Liver (tissue), 9 donors: ENCODE measurements around the gene DAGLA. TPM values are rescaled to one million over a fixed set of nuclear protein-coding genes. Genes with fewer than 3 reads are reported as not detected.

Experiments used
- DNase-seq: peaks from one replicate; pipeline ENCODE4 v3.0.0-alpha.2; 2017; ENCODE audit warnings: low spot score
- H3K27ac ChIP-seq, 2 donors: one replicate each; pipeline ENCODE4 v1.7.0; 2013; ENCODE audit warnings: inconsistent platforms in 2 of 2, low read length in 2 of 2, control low read depth in 1 of 2, low read depth in 1 of 2, mild to moderate bottlenecking in 1 of 2
- H3K27me3 ChIP-seq, 4 donors: one replicate each; pipeline versions ENCODE4 v1.6.1 to v1.7.0; 2013; ENCODE audit warnings: low read length in 3 of 4, inconsistent platforms in 1 of 4, mild to moderate bottlenecking in 1 of 4, moderate library complexity in 1 of 4; ENCODE audit not compliant: control insufficient read depth in 4 of 4, insufficient read depth in 4 of 4
- H3K36me3 ChIP-seq, 4 donors: one replicate each; pipeline versions ENCODE4 v1.6.1 to v1.7.0; 2013; ENCODE audit warnings: low read length in 3 of 4, mild to moderate bottlenecking in 3 of 4, low read depth in 1 of 4, moderate library complexity in 1 of 4; ENCODE audit not compliant: control insufficient read depth in 4 of 4, insufficient read depth in 3 of 4
- H3K4me1 ChIP-seq, 4 donors: one replicate each; pipeline versions ENCODE4 v1.6.1 to v1.7.0; 2013; ENCODE audit warnings: low read length in 3 of 4, mild to moderate bottlenecking in 3 of 4, moderate library complexity in 1 of 4; ENCODE audit not compliant: control insufficient read depth in 4 of 4, insufficient read depth in 4 of 4
- H3K4me3 ChIP-seq, 3 donors: one replicate each; pipeline versions ENCODE4 v1.6.1 to v1.7.0; 2013; ENCODE audit warnings: low read length in 3 of 3, control low read depth in 1 of 3, low read depth in 1 of 3, mild to moderate bottlenecking in 1 of 3
- H3K9ac ChIP-seq, 2 donors: one replicate each; pipeline ENCODE4 v1.7.0; 2013; ENCODE audit warnings: low read length in 2 of 2, mild to moderate bottlenecking in 2 of 2, moderate library complexity in 2 of 2, control low read depth in 1 of 2, low read depth in 1 of 2
- H3K9me3 ChIP-seq, 4 donors: one replicate each; pipeline versions ENCODE4 v1.6.1 to v1.7.0; 2013; ENCODE audit warnings: low read length in 3 of 4; ENCODE audit not compliant: control insufficient read depth in 4 of 4
- ATF3 ChIP-seq: IDR thresholded peaks from 2 replicates; pipeline ENCODE4 v1.6.1; 2016; ENCODE audit warnings: antibody characterized with exemption
- CTCF ChIP-seq: fragments of 150-350 bp; IDR thresholded peaks from 2 replicates; pipeline ENCODE4 v1.5.1; 2017; ENCODE audit warnings: improper control_type of control experiment, low read depth, low read length; ENCODE audit not compliant: missing input control
- EGR1 ChIP-seq, 2 donors: IDR thresholded peaks; 2 replicates each; pipeline ENCODE4 v1.6.1; 2016 to 2018; ENCODE audit warnings: antibody characterized with exemption in 2 of 2, low read depth in 2 of 2
- FOXA1 ChIP-seq: IDR thresholded peaks from 2 replicates; pipeline ENCODE4 v1.6.1; 2016; ENCODE audit warnings: antibody characterized with exemption
- FOXA2 ChIP-seq: IDR thresholded peaks from 2 replicates; pipeline ENCODE4 v1.6.1; 2016; ENCODE audit warnings: antibody characterized with exemption
- GABPA ChIP-seq, 2 donors: IDR thresholded peaks in 1 of 2; conservative IDR thresholded peaks in 1 of 2; 2 replicates each; pipeline ENCODE4 v1.6.1; 2016; ENCODE audit warnings: antibody characterized with exemption in 2 of 2, mild to moderate bottlenecking in 1 of 2, moderate library complexity in 1 of 2
- HNF4G ChIP-seq: IDR thresholded peaks from 2 replicates; pipeline ENCODE4 v1.6.1; 2016; ENCODE audit warnings: antibody characterized with exemption
- MAX ChIP-seq: IDR thresholded peaks from 2 replicates; pipeline ENCODE4 v1.6.1; 2016; ENCODE audit warnings: antibody characterized with exemption
- NR2F2 ChIP-seq: IDR thresholded peaks from 2 replicates; pipeline ENCODE4 v1.6.1; 2016; ENCODE audit warnings: antibody characterized with exemption
- RAD21 ChIP-seq, 2 donors: IDR thresholded peaks; 2 replicates each; pipeline ENCODE4 v1.6.1; 2016; ENCODE audit warnings: antibody characterized with exemption in 2 of 2, mild to moderate bottlenecking in 2 of 2
- RXRA ChIP-seq, 2 donors: IDR thresholded peaks; 2 replicates each; pipeline ENCODE4 v1.6.1; 2017 to 2018; ENCODE audit warnings: antibody characterized with exemption in 2 of 2, mild to moderate bottlenecking in 1 of 2
- SP1 ChIP-seq: IDR thresholded peaks from 2 replicates; pipeline ENCODE4 v1.6.1; 2018; ENCODE audit warnings: antibody characterized with exemption, mild to moderate bottlenecking
- TAF1 ChIP-seq: conservative IDR thresholded peaks from 2 replicates; pipeline ENCODE4 v1.6.1; 2016; ENCODE audit warnings: antibody characterized with exemption, mild to moderate bottlenecking
- YY1 ChIP-seq: IDR thresholded peaks from 2 replicates; pipeline ENCODE4 v1.6.1; 2016; ENCODE audit warnings: antibody characterized with exemption, mild to moderate bottlenecking
- WGBS: extraction: QIAGEN DNeasy Blood & Tissue Kit; methylation state at CpG from one replicate; pipeline ENCODE4 v1.1.7; 2013; 5-methylcytosine and 5-hydroxymethylcytosine counted together
- polyA plus RNA-seq, 2 donors: library from polyadenylated mRNA; stranded (reverse) in 1 of 2; unstranded in 1 of 2; fragments of 200-250 nt in 1 of 2; fragments of >200 nt in 1 of 2; fragmentation: Nextera tagmentation in 1 of 2; extraction: Ambion mirVana in 1 of 2; gene quantifications; one replicate each; pipeline versions ENCODE4 v1.2.1 to v1.2.3, GENCODE V29; 2013 to 2015
- total RNA-seq, 2 donors: library from RNA; depleted of rRNA; stranded (reverse); fragments of >200 nt; gene quantifications; one replicate each; pipeline ENCODE4 v1.2.3, GENCODE V29; 2014
- TF ChIP-seq, protein P1 (sequence below): IDR thresholded peaks from 2 replicates; pipeline ENCODE4 v1.6.1; 2016; ENCODE audit warnings: antibody characterized with exemption
- TF ChIP-seq, protein P2 (sequence below): IDR thresholded peaks from 2 replicates; pipeline ENCODE4 v1.6.1; 2016; ENCODE audit warnings: antibody characterized with exemption, mild to moderate bottlenecking
- donor health status: healthy.
- donor health status: healthy.
- donor health status: healthy.
- donor health status: healthy.
- donor health status: healthy.

DAGLA gene
- total and polyA plus RNA-seq, 4 donors = 0.13 to 0.84 (median 0.60) TPM

- TF ChIP-seq, protein P1, sequence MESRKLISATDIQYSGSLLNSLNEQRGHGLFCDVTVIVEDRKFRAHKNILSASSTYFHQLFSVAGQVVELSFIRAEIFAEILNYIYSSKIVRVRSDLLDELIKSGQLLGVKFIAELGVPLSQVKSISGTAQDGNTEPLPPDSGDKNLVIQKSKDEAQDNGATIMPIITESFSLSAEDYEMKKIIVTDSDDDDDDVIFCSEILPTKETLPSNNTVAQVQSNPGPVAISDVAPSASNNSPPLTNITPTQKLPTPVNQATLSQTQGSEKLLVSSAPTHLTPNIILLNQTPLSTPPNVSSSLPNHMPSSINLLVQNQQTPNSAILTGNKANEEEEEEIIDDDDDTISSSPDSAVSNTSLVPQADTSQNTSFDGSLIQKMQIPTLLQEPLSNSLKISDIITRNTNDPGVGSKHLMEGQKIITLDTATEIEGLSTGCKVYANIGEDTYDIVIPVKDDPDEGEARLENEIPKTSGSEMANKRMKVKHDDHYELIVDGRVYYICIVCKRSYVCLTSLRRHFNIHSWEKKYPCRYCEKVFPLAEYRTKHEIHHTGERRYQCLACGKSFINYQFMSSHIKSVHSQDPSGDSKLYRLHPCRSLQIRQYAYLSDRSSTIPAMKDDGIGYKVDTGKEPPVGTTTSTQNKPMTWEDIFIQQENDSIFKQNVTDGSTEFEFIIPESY = no peak
- TF ChIP-seq CTCF = no peak
Measured at GRCh38 chr11:61714916-61715315, 34.7 kb downstream of the DAGLA start (continued).

GRCh38 chr11:61715867-61716266 lies 35.7 kb downstream of the DAGLA start:
- TF ChIP-seq CTCF = no peak
- TF ChIP-seq RAD21 (IDR thresholded peaks at IDR 0.05) = no peak
- TF ChIP-seq TAF1 = no peak
- TF ChIP-seq, protein P1 = no peak
- no peak for TF ChIP-seq EGR1 (IDR thresholded peaks at IDR 0.05; ENCODE audit: low read depth in 2 of 2)
- no peak for TF ChIP-seq GABPA (IDR thresholded peaks at IDR 0.05 in 1 of 2, conservative IDR thresholded peaks at IDR 0.05 in 1 of 2)
- no peak for TF ChIP-seq MAX
- no peak for TF ChIP-seq FOXA1
- no peak for TF ChIP-seq ATF3
- no peak for TF ChIP-seq YY1
- TF ChIP-seq, protein P2, sequence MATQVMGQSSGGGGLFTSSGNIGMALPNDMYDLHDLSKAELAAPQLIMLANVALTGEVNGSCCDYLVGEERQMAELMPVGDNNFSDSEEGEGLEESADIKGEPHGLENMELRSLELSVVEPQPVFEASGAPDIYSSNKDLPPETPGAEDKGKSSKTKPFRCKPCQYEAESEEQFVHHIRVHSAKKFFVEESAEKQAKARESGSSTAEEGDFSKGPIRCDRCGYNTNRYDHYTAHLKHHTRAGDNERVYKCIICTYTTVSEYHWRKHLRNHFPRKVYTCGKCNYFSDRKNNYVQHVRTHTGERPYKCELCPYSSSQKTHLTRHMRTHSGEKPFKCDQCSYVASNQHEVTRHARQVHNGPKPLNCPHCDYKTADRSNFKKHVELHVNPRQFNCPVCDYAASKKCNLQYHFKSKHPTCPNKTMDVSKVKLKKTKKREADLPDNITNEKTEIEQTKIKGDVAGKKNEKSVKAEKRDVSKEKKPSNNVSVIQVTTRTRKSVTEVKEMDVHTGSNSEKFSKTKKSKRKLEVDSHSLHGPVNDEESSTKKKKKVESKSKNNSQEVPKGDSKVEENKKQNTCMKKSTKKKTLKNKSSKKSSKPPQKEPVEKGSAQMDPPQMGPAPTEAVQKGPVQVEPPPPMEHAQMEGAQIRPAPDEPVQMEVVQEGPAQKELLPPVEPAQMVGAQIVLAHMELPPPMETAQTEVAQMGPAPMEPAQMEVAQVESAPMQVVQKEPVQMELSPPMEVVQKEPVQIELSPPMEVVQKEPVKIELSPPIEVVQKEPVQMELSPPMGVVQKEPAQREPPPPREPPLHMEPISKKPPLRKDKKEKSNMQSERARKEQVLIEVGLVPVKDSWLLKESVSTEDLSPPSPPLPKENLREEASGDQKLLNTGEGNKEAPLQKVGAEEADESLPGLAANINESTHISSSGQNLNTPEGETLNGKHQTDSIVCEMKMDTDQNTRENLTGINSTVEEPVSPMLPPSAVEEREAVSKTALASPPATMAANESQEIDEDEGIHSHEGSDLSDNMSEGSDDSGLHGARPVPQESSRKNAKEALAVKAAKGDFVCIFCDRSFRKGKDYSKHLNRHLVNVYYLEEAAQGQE = no peak
- no peak for TF ChIP-seq RXRA (IDR thresholded peaks at IDR 0.05)
- no peak for TF ChIP-seq HNF4G
- no peak for TF ChIP-seq SP1
- no peak for TF ChIP-seq NR2F2
- TF ChIP-seq FOXA2 = no peak
- H3K27ac ChIP-seq = no peak overlapping the region
- no peaks in the 10 kb centered on the region for H3K9me3 ChIP-seq
- H3K9ac ChIP-seq = no peak overlapping the region
- H3K4me1 ChIP-seq = no peaks in the 10 kb centered on the region
- no peaks in the 10 kb centered on the region for H3K27me3 ChIP-seq
- 65% methylated on average over 4 of the region's 4 CpGs for WGBS
- no peaks in the 10 kb centered on the region for H3K36me3 ChIP-seq
- H3K4me3 ChIP-seq = no peak overlapping the region
- DNase-seq = no peak
